ENCODE results near the gene NAALADL2. TPM values are rescaled to one million over a fixed set of nuclear protein-coding genes. Genes with fewer than 3 reads are reported as not detected.
A peak's percentile ranks its signal among the peaks of the same experiment; 100 is the strongest.

NAALADL2 gene
- total and polyA plus RNA-seq, 2 donors from 2014 or later, result 2.0 to 20.2 TPM

- intact Hi-C loops (cut with DNase I), result no loop called here
- H3K27me3 ChIP-seq (ENCODE audit: control insufficient read depth, insufficient read depth, low read length), result no peaks in the 10 kb centered on the region
- no peaks in the 10 kb centered on the region for H3K4me1 ChIP-seq (ENCODE audit: control insufficient read depth in 2 of 3, insufficient read depth in 2 of 3, low read depth in 1 of 3, low read length in 3 of 3)
- no peaks in the 10 kb centered on the region for H3K9me3 ChIP-seq (ENCODE audit: control insufficient read depth in 2 of 3, insufficient read depth in 1 of 3, low read length in 3 of 3)
- no peak overlapping the region for H3K27ac ChIP-seq (ENCODE audit: low read depth in 2 of 2, low read length in 2 of 2)
- H3K9ac ChIP-seq (ENCODE audit: low read length in 3 of 3), result no peak overlapping the region
- no peaks in the 10 kb centered on the region for H3K36me3 ChIP-seq (ENCODE audit: control insufficient read depth in 2 of 3, insufficient read depth in 3 of 3, low read length in 3 of 3)
- no peak overlapping the region for H3K4me3 ChIP-seq (ENCODE audit: low read length in 3 of 3)
- DNase-seq, result no peak
- no peak for TF ChIP-seq CTCF (IDR thresholded peaks at IDR 0.05; ENCODE audit: borderline replicate concordance, extremely low read depth, insufficient read depth)
- no peak for FAIRE-seq
Observed at GRCh38 chr3:175279457-175279856, 420.3 kb downstream of the NAALADL2 start.

DNA sequence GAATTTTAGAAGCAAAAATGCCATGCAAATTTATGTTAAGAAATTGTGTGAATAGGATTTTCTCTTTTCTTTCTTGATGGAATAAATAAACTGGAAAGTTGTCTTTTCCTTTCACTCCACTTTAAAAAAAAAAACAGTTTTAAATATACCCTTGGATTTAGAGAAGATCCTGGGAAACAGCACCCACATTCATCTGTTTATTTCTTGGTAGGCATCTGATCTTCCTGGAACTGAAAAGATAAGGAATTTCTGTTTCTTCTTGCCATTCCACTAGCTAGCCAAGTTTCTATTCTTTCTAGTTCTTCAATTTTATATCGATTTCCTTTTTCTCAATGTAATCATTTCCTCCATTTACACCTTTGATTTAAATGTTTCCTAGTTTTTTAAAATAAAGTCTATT, 420.8 kb downstream of the NAALADL2 start:
- no peaks in the 10 kb centered on the region for H3K9me3 ChIP-seq (ENCODE audit: control insufficient read depth in 2 of 3, insufficient read depth in 1 of 3, low read length in 3 of 3)
- H3K9ac ChIP-seq (ENCODE audit: low read length in 3 of 3), result no peak overlapping the region
- no peaks in the 10 kb centered on the region for H3K4me1 ChIP-seq (ENCODE audit: control insufficient read depth in 2 of 3, insufficient read depth in 2 of 3, low read depth in 1 of 3, low read length in 3 of 3)
- FAIRE-seq (no peak), DNase-seq (no peak)
- H3K4me3 ChIP-seq (ENCODE audit: low read length in 3 of 3), result no peak overlapping the region
- no peak for TF ChIP-seq CTCF (IDR thresholded peaks at IDR 0.05; ENCODE audit: borderline replicate concordance, extremely low read depth, insufficient read depth)
- no peak overlapping the region for H3K27ac ChIP-seq (ENCODE audit: low read depth in 2 of 2, low read length in 2 of 2)
- no peaks in the 10 kb centered on the region for H3K27me3 ChIP-seq (ENCODE audit: control insufficient read depth, insufficient read depth, low read length)
- H3K36me3 ChIP-seq (ENCODE audit: control insufficient read depth in 2 of 3, insufficient read depth in 3 of 3, low read length in 3 of 3), result no peaks in the 10 kb centered on the region
- intact Hi-C loops (cut with DNase I), result no loop called here

DNA sequence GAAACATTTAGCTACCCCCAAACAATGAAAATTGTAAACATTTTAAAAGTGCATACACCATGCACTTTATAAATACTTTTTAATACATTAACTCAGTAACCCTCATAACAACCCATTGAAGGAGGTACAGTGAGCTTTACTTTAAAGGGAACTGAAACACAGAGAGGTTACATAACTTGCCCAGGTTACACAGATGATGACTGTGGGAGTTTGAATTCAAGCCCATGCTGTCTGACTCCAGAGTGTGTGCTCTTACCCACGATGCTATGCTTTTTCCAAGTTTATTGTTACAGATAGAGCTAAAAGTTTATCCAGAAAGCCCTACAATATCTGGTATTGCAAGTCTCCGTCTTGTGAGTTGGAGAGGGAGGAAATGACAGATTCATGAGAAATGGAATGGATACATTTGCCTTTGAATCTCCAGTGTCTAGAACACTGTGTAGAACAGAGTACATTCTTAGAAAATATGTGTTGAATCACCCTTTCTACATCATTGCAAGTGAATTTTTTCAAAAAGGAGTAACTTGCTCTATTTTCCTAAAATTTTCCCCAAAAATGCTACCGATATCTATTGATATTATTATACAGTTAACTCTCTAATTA, 428.3 kb downstream of the NAALADL2 start:
- Histone ChIP-seq H3K36me3 (ENCODE audit: control insufficient read depth in 2 of 3, insufficient read depth in 3 of 3, low read length in 3 of 3) (no peaks in the 10 kb centered on the region), H3K9ac (ENCODE audit: low read length in 3 of 3) (no peak overlapping the region), H3K4me1 (ENCODE audit: control insufficient read depth in 2 of 3, insufficient read depth in 2 of 3, low read depth in 1 of 3, low read length in 3 of 3) (no peaks in the 10 kb centered on the region), H3K9me3 (ENCODE audit: control insufficient read depth in 2 of 3, insufficient read depth in 1 of 3, low read length in 3 of 3) (no peaks in the 10 kb centered on the region), H3K27me3 (ENCODE audit: control insufficient read depth, insufficient read depth, low read length) (no peaks in the 10 kb centered on the region), H3K4me3 (ENCODE audit: low read length in 3 of 3) (no peak overlapping the region), H3K27ac (ENCODE audit: low read depth in 2 of 2, low read length in 2 of 2) (no peak overlapping the region)
- FAIRE-seq (no peak), DNase-seq (no peak)
- TF ChIP-seq CTCF (IDR thresholded peaks at IDR 0.05; ENCODE audit: borderline replicate concordance, extremely low read depth, insufficient read depth), result no peak
- intact Hi-C loops (cut with DNase I), result no loop called here

DNA sequence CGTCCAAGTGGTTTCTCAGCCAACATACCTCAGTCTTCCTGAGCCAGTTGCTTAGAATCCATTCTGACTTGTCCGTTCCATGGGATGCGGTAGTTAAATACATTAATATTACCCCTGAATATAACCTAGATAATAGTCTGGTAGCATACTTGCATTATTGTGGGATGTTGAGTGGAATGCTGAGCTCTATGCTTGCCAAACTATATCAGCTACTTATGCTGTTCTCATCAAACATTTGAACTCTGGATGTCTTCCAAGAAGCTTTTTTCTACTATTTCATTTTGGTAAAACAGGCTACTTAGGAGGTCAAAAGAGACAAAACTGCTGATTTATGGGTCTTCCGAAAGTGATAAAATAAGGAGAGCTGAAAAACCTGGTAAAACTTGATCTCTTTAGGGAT, 429.5 kb downstream of the NAALADL2 start:
- Histone ChIP-seq H3K9me3 (ENCODE audit: control insufficient read depth in 2 of 3, insufficient read depth in 1 of 3, low read length in 3 of 3) (no peaks in the 10 kb centered on the region), H3K36me3 (ENCODE audit: control insufficient read depth in 2 of 3, insufficient read depth in 3 of 3, low read length in 3 of 3) (no peaks in the 10 kb centered on the region), H3K27me3 (ENCODE audit: control insufficient read depth, insufficient read depth, low read length) (no peaks in the 10 kb centered on the region), H3K9ac (ENCODE audit: low read length in 3 of 3) (no peak overlapping the region), H3K4me3 (ENCODE audit: low read length in 3 of 3) (no peak overlapping the region), H3K4me1 (ENCODE audit: control insufficient read depth in 2 of 3, insufficient read depth in 2 of 3, low read depth in 1 of 3, low read length in 3 of 3) (no peaks in the 10 kb centered on the region), H3K27ac (ENCODE audit: low read depth in 2 of 2, low read length in 2 of 2) (no peak overlapping the region)
- FAIRE-seq (no peak), DNase-seq (peak in 1 of 5 donors; percentile 53)
- intact Hi-C loops (cut with DNase I), result no loop called here
- TF ChIP-seq CTCF (IDR thresholded peaks at IDR 0.05; ENCODE audit: borderline replicate concordance, extremely low read depth, insufficient read depth), result no peak

Data from kidney (tissue), 14 donors.